ENCODE data around the gene MINDY4B. TPM values are rescaled to one million over a fixed set of nuclear protein-coding genes. Genes with fewer than 3 reads are reported as not detected.
A peak's percentile ranks its signal among the peaks of the same experiment; 100 is the strongest.

Gene MINDY4B
- total RNA-seq, 4 donors from 2014 or later = not detected

GRCh38 chr3:150933473-150933995, 28.3 kb upstream of the MINDY4B start:
- Histone ChIP-seq H3K27me3 (no peaks in the 10 kb centered on the region), H3K4me1 (no peaks in the 10 kb centered on the region), H3K4me3 (no peak overlapping the region), H3K27ac (no peak overlapping the region), H3K36me3 (no peaks in the 10 kb centered on the region), H3K9me3 (no peaks in the 10 kb centered on the region)
- DNase-seq = no peak
- TF ChIP-seq CTCF (IDR thresholded peaks at IDR 0.05) (no peak), POLR2A (IDR thresholded peaks at IDR 0.05) (no peak)

GRCh38 chr3:150931745-150932144, 26.5 kb upstream of the MINDY4B start:
- Histone ChIP-seq H3K4me3 (no peak overlapping the region), H3K9me3 (no peaks in the 10 kb centered on the region), H3K36me3 (no peaks in the 10 kb centered on the region), H3K27ac (no peak overlapping the region), H3K4me1 (no peaks in the 10 kb centered on the region), H3K27me3 (no peaks in the 10 kb centered on the region)
- no peak for TF ChIP-seq POLR2A (IDR thresholded peaks at IDR 0.05)
- no peak for TF ChIP-seq CTCF (IDR thresholded peaks at IDR 0.05)
- DNase-seq = no peak

- Histone ChIP-seq H3K4me3 (no peak overlapping the region), H3K36me3 (no peaks in the 10 kb centered on the region), H3K27me3 (no peaks in the 10 kb centered on the region), H3K27ac (no peak overlapping the region), H3K4me1 (no peaks in the 10 kb centered on the region), H3K9me3 (no peaks in the 10 kb centered on the region)
- TF ChIP-seq CTCF (IDR thresholded peaks at IDR 0.05) = no peak
- no peak for TF ChIP-seq POLR2A (IDR thresholded peaks at IDR 0.05)
- no peak for DNase-seq
These were observed 25.6 kb upstream of the MINDY4B start for GRCh38 chr3:150930839-150931238.

- H3K4me3 ChIP-seq = no peak overlapping the region
- TF ChIP-seq CTCF (IDR thresholded peaks at IDR 0.05) = no peak
- no peak for TF ChIP-seq POLR2A (IDR thresholded peaks at IDR 0.05)
- no peaks in the 10 kb centered on the region for H3K36me3 ChIP-seq
- no peak overlapping the region for H3K27ac ChIP-seq
- H3K9me3 ChIP-seq = no peaks in the 10 kb centered on the region
- DNase-seq = no peak
- H3K4me1 ChIP-seq = no peaks in the 10 kb centered on the region
- H3K27me3 ChIP-seq = no peaks in the 10 kb centered on the region
These were observed 23.0 kb upstream of the MINDY4B start for GRCh38 chr3:150928234-150928633.

GRCh38 chr3:150926328-150926727, 21.1 kb upstream of the MINDY4B start:
- Histone ChIP-seq H3K4me3 (no peak overlapping the region), H3K36me3 (no peaks in the 10 kb centered on the region), H3K4me1 (no peaks in the 10 kb centered on the region), H3K27me3 (no peaks in the 10 kb centered on the region), H3K27ac (no peak overlapping the region), H3K9me3 (no peaks in the 10 kb centered on the region)
- TF ChIP-seq CTCF (IDR thresholded peaks at IDR 0.05) = no peak
- TF ChIP-seq POLR2A (IDR thresholded peaks at IDR 0.05) = no peak
- no peak for DNase-seq

GRCh38 chr3:150925751-150926201, 20.5 kb upstream of the MINDY4B start:
- peak; percentile 18 to 63 (median 62) for DNase-seq
- H3K9me3 ChIP-seq = no peaks in the 10 kb centered on the region
- H3K4me1 ChIP-seq = no peaks in the 10 kb centered on the region
- H3K36me3 ChIP-seq = no peaks in the 10 kb centered on the region
- H3K27ac ChIP-seq = no peak overlapping the region
- no peaks in the 10 kb centered on the region for H3K27me3 ChIP-seq
- no peak for TF ChIP-seq POLR2A (IDR thresholded peaks at IDR 0.05)
- TF ChIP-seq CTCF (IDR thresholded peaks at IDR 0.05) = peak in 5 of 6 experiments; percentile 12 to 52 (median 43)
- H3K4me3 ChIP-seq = no peak overlapping the region
